ENCODE results near the gene TMEM100.

The TMEM100 gene

GRCh38 chr17:55727275-55727674 lies 4.6 kb upstream of the TMEM100 start:
- DNase-seq (ENCODE audit: extremely low read depth, low read depth) = no peak
- TF ChIP-seq CTCF (IDR thresholded peaks at IDR 0.05; ENCODE audit: low read depth, low read length) = no peak

- no peak for TF ChIP-seq CTCF (IDR thresholded peaks at IDR 0.05; ENCODE audit: low read depth, low read length)
- DNase-seq (ENCODE audit: extremely low read depth, low read depth) = peak; percentile 99
Observed at GRCh38 chr17:55726440-55726839, 3.8 kb upstream of the TMEM100 start.

GRCh38 chr17:55723488-55723848 lies 804 bp upstream of the TMEM100 start:
- no peak for TF ChIP-seq CTCF (IDR thresholded peaks at IDR 0.05; ENCODE audit: low read depth, low read length)
- DNase-seq (ENCODE audit: extremely low read depth, low read depth) = no peak

- no peak for DNase-seq (ENCODE audit: extremely low read depth, low read depth)
- no peak for TF ChIP-seq CTCF (IDR thresholded peaks at IDR 0.05; ENCODE audit: low read depth, low read length)
Observed at GRCh38 chr17:55722016-55722736, 488 bp downstream of the TMEM100 start.

- DNase-seq (ENCODE audit: extremely low read depth, low read depth) = no peak
- no peak for TF ChIP-seq CTCF (IDR thresholded peaks at IDR 0.05; ENCODE audit: low read depth, low read length)
Observed at GRCh38 chr17:55720919-55721836, 1.5 kb downstream of the TMEM100 start.

GRCh38 chr17:55717898-55718735 lies 4.5 kb downstream of the TMEM100 start:
- DNase-seq (ENCODE audit: extremely low read depth, low read depth) = no peak

More at GRCh38 chr17:55717898-55718735, 4.5 kb downstream of the TMEM100 start:
- peak; percentile 73 for TF ChIP-seq CTCF (IDR thresholded peaks at IDR 0.05; ENCODE audit: low read depth, low read length)
